GM08714 (cell line): ENCODE results near the gene LAMC2.
"Not testable (repeated sequence)": the region's sequence is repeated elsewhere in the genome, so short reads cannot be mapped to it uniquely, and the experiment has no call there.

Source experiments
- H3K4me3 ChIP-seq: fragments of 200-500 bp; sonication (Bioruptor generic); 2 replicates; pipeline ENCODE4 v1.5.1; 2014; ENCODE audit warnings: mild to moderate bottlenecking, low read length, inconsistent platforms
- ZNF274 ChIP-seq: IDR thresholded peaks from 2 replicates; pipeline ENCODE4 v1.6.1; 2012; ENCODE audit warnings: mild to moderate bottlenecking, low read depth, low read length

The LAMC2 gene

DNA sequence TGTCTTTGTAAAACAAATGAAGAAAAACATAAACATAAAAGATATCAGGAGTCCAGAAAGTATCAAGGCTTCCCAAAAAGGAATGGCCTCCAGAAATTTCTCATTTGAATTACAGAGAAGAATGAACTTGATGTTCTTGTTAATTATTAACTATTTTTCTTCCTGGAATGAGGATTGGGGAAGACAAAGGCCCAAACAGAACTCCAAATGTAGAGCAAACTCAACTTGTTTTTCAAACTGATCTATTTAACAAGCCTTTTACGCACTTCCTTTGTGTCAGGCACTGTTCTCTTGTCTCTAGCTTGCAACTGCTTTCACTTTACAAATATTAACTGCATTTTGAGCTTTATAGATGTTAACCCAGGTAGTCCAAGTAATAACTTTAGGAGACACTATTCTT, 45.5 kb downstream of the LAMC2 start:
- TF ChIP-seq ZNF274: no peak
- H3K4me3 ChIP-seq: no peak overlapping the region

DNA sequence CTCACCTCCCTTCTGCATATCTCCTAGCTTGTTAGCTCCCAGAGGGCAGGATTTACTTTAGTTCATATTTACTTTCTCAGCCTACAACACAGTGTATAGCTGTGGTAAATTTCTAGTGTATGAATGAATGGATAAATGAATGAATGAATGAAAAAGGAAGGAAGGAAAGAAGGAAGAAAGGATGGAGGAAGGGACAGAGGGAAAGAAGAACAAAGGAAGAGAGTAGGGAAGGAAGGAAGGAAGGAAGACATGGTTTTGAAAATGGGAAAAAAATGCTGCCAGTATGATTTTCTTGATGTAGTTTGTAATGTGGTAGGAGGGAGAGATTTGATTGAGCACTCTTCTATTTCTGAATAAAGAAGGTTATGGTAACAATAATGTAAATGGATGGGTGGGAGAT, 47.0 kb downstream of the LAMC2 start:
- no peak for TF ChIP-seq ZNF274
- no peak overlapping the region for H3K4me3 ChIP-seq

DNA sequence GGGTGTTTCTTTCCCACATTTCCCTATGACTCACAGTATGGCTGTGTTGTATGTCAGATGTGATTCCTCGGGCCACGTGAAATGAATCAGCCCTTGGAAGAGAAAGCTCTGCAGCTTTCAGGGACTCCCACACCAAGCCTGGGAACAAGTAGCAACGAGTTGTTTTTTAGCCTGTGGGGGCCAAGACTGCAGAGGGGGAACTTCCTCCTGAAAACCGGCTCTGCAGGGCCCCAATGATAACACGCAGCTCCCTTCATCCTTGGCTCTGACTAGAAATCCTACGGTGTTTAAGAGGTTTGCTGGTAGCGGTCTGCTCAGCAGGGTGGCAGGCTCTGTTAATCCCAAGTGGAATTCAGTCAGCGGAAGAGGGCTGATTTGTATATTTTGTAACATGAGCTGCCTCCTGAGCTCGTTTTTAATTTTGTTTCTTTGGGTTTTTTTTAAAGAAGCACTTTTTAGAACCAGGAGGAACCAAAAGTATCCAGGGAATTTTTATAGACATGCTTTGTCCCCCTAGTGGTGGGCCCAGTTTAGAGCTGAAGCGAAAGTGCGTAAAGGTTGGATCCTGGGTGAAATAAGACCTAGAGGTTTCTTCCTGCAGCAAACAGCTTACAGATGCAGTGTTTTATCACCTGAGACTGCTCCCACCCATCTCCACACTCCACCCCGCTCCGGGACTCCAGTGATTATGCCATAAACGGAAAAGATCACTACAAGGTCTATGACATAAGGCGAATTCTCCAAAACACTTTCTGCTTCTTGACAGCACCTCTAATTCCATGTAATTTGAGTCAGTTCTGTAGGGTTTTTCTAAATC, 48.8 kb downstream of the LAMC2 start:
- no peak overlapping the region for H3K4me3 ChIP-seq

DNA sequence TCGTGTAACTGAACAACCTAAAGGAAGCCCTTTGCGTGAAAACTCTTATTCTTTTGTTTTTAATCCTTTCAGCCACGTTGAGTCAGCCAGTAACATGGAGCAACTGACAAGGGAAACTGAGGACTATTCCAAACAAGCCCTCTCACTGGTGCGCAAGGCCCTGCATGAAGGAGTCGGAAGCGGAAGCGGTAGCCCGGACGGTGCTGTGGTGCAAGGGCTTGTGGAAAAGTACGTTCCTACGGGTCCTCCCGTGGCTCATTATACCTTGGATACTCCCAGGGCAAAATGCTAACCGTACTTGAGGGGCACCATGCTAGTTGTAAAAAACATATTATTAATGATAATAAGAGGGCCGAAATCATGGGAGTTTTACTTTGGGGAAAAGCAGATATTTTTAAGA, 49.4 kb downstream of the LAMC2 start:
- TF ChIP-seq ZNF274: no peak
- no peak overlapping the region for H3K4me3 ChIP-seq

More for the DNA sequence above, 48.8 kb downstream of the LAMC2 start:
- no peak for TF ChIP-seq ZNF274

DNA sequence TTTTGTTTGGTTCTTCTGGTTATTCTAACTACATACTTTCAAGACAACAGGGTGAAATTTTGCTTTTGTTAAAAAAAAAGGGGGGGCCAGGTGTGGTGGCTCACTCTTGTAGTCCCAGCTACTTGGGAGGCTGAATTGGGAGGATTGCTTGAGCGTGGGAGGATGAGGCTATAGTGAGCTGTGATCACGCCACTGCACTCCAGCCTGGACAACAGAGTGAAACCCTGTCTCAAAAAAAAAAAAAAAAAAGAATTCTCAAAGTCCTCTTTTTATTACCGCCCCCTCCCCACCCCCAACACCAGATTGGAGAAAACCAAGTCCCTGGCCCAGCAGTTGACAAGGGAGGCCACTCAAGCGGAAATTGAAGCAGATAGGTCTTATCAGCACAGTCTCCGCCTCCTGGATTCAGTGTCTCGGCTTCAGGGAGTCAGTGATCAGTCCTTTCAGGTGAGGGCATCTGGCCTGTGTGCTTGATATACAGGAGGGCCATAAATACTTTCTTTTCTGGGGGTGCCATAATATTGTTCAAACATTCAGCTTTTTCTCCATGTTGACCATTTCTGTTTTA, 50.2 kb downstream of the LAMC2 start:
- H3K4me3 ChIP-seq: no peak overlapping the region
- no peak for TF ChIP-seq ZNF274

DNA sequence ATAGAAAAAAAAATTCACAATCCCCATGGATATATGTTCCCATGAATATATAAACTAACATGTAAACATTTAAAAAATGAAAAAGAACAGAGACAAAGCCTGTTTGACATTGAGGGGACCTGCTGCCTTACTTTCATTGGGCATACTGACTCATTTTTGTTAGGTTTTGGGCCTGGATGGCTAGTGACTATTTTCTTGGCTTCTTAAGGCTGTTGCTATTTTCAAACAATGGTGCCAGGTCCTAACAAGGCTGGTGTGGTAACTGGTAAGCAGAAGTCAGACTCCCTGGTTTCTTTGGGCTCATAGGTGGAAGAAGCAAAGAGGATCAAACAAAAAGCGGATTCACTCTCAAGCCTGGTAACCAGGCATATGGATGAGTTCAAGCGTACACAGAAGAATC, 51.0 kb downstream of the LAMC2 start:
- TF ChIP-seq ZNF274: no peak
- no peak overlapping the region for H3K4me3 ChIP-seq

DNA sequence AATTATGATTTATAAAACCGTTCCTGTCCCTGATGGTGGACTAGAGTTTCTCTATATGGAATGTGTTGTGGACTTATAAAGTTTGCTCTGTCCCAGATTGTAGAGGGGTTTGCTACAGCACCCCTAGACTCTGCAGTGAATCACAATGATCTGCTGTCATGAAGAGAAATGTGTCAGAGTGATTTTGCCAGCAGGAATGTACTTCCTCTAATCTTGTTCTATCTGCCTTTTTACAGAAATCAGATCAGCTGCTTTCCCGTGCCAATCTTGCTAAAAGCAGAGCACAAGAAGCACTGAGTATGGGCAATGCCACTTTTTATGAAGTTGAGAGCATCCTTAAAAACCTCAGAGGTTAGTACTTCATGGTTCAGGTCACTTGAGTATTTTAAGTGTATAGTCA, 52.0 kb downstream of the LAMC2 start:
- no peak overlapping the region for H3K4me3 ChIP-seq
- TF ChIP-seq ZNF274: no peak

DNA sequence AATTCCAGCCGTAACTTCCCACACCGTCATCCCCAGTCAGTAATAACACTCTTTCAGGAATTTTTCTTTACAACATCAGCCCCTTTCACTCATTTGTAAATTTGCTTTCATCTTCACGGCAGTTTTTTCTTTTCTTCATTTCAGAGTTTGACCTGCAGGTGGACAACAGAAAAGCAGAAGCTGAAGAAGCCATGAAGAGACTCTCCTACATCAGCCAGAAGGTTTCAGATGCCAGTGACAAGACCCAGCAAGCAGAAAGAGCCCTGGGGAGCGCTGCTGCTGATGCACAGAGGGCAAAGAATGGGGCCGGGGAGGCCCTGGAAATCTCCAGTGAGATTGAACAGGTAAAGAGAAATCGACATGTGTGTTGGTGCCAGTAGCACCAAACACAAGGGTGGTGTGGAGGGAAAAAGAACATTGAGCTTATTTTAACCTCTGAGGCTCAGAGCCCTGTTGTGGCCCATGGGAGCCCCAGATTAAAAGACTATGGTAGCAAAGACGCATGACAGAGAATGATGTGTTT, 53.2 kb downstream of the LAMC2 start:
- TF ChIP-seq ZNF274: no peak
- H3K4me3 ChIP-seq: no peak overlapping the region

DNA sequence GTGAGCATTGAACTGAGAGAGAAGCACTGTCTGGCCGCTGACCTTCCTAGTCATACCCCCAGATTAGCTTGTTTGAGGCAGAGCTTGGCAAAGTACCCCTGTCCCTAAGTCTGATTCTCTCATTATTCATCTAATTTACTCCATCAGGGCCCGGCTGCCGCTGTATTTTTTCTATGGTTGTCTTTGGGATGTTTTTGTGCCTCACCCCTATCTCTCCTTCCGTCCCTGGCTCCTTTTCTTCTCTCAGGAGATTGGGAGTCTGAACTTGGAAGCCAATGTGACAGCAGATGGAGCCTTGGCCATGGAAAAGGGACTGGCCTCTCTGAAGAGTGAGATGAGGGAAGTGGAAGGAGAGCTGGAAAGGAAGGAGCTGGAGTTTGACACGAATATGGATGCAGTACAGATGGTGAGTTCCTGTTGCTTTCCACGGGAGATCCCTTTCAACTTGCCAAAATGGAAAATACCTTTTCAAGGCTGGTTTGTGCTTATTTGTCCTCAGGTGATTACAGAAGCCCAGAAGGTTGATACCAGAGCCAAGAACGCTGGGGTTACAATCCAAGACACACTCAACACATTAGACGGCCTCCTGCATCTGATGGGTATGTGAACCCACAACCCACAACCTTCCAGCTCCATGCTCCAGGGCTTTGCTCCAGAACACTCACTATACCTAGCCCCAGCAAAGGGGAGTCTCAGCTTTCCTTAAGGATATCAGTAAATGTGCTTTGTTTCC, 53.9 kb downstream of the LAMC2 start:
- no peak for TF ChIP-seq ZNF274
- H3K4me3 ChIP-seq: no peak overlapping the region

DNA sequence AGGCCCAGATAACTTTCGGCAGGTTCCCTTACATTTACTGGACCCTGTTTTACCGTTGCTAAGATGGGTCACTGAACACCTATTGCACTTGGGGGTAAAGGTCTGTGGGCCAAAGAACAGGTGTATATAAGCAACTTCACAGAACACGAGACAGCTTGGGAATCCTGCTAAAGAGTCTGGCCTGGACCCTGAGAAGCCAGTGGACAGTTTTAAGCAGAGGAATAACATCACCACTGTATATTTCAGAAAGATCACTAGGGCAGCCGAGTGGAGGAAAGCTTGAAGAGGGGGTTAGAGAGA, 54.4 kb downstream of the LAMC2 start:
- TF ChIP-seq ZNF274: no peak
- no peak overlapping the region for H3K4me3 ChIP-seq

DNA sequence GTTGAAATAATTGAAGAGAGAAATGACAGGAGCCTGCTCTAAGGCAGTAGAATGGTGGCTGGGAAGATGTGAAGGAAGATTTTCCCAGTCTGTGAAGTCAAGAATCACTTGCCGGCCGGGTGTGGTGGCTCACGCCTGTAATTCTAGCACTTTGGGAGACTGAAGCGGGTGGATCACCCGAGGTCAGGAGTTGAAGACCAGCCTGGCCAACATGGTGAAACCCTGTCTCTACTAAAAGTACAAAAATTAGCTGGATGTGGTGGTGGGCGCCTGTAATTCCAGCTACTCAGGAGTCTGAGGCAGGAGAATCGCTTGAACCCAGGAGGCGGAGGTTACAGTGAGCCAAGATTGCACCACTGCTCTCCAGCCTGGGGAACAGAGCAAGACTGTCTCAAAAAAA, 54.8 kb downstream of the LAMC2 start:
- not testable (repeated sequence) for H3K4me3 ChIP-seq

DNA sequence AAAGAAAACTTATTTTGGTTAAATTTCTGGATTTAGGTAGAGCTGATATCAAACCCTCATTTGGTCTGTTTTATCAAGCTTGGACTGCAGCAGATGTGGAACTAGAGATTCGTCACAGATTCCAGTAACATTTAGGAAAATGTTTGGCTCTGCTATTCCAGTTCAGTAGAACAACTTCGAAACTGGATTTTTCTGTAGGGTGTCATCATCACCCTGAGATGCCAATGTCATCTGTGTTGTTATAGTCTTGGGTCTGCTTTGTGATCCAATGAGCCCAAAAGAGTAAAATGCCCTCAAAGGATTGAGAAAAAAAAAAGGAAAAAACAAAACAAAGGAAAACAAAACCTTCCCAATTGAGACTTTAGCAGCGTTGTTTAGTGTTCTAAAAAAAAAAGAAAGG, 55.4 kb downstream of the LAMC2 start:
- H3K4me3 ChIP-seq: no peak overlapping the region
- TF ChIP-seq ZNF274: no peak

DNA sequence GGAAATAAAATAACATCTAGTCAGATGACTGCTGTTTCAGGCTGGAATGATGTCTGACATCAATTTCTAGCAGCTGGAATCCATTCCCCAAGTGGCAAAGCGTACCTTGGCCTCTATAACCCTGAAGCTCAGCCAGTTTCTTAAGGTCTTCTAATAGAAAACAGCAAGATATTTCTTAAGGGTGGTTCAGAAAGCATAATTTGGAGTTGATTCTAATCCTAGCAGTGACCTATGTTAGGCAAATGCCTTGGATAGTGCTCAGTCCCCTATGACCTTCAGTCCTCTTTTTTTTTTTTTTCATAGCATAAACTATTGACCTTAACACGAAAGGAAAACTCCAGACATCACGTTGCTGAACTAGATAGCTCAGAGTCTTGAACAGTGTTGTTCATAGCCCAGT, 56.5 kb downstream of the LAMC2 start:
- no peak for TF ChIP-seq ZNF274
- H3K4me3 ChIP-seq: no peak overlapping the region

DNA sequence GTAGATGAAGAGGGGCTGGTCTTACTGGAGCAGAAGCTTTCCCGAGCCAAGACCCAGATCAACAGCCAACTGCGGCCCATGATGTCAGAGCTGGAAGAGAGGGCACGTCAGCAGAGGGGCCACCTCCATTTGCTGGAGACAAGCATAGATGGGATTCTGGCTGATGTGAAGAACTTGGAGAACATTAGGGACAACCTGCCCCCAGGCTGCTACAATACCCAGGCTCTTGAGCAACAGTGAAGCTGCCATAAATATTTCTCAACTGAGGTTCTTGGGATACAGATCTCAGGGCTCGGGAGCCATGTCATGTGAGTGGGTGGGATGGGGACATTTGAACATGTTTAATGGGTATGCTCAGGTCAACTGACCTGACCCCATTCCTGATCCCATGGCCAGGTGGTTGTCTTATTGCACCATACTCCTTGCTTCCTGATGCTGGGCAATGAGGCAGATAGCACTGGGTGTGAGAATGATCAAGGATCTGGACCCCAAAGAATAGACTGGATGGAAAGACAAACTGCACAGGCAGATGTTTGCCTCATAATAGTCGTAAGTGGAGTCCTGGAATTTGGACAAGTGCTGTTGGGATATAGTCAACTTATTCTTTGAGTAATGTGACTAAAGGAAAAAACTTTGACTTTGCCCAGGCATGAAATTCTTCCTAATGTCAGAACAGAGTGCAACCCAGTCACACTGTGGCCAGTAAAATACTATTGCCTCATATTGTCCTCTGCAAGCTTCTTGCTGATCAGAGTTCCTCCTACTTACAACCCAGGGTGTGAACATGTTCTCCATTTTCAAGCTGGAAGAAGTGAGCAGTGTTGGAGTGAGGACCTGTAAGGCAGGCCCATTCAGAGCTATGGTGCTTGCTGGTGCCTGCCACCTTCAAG, 57.3 kb downstream of the LAMC2 start:
- no peak overlapping the region for H3K4me3 ChIP-seq
- no peak for TF ChIP-seq ZNF274

DNA sequence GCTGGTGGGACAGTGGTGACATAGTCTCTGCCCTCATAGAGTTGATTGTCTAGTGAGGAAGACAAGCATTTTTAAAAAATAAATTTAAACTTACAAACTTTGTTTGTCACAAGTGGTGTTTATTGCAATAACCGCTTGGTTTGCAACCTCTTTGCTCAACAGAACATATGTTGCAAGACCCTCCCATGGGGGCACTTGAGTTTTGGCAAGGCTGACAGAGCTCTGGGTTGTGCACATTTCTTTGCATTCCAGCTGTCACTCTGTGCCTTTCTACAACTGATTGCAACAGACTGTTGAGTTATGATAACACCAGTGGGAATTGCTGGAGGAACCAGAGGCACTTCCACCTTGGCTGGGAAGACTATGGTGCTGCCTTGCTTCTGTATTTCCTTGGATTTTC, 58.4 kb downstream of the LAMC2 start:
- no peak for TF ChIP-seq ZNF274
- H3K4me3 ChIP-seq: no peak overlapping the region
